Measurements from ENCODE around the gene RAB17.
A peak's percentile ranks its signal among the peaks of the same experiment; 100 is the strongest.

RAB17 gene

GRCh38 chr2:237575869-237576862 lies 14.4 kb downstream of the RAB17 start:
- DNase-seq: no peak

- DNase-seq: no peak
These were observed 15.4 kb downstream of the RAB17 start for GRCh38 chr2:237574894-237575868.

- no peak for DNase-seq
These were observed 16.1 kb downstream of the RAB17 start for GRCh38 chr2:237574467-237574866.

- DNase-seq: no peak
These were observed 16.7 kb downstream of the RAB17 start for GRCh38 chr2:237573721-237574415.

GRCh38 chr2:237572742-237573101 lies 17.8 kb downstream of the RAB17 start:
- DNase-seq: no peak

- peak; percentile 76 for DNase-seq
These were observed 18.4 kb downstream of the RAB17 start for GRCh38 chr2:237572021-237572741.

GRCh38 chr2:237571551-237571950 lies 19.0 kb downstream of the RAB17 start:
- DNase-seq: no peak

GRCh38 chr2:237570776-237571335 lies 19.7 kb downstream of the RAB17 start:
- no peak for DNase-seq

- no peak for DNase-seq
These were observed 20.6 kb downstream of the RAB17 start for GRCh38 chr2:237569896-237570295.

- DNase-seq: no peak
These were observed 21.5 kb downstream of the RAB17 start for GRCh38 chr2:237569041-237569440.

GRCh38 chr2:237568121-237568660 lies 22.3 kb downstream of the RAB17 start:
- no peak for DNase-seq

- no peak for DNase-seq
These were observed 23.1 kb downstream of the RAB17 start for GRCh38 chr2:237567276-237568029.

GRCh38 chr2:237566401-237567235 lies 23.9 kb downstream of the RAB17 start, which contains the start of gene PRLH:
Gene PRLH (plus strand): TSS chr2:237566574. CDS start chr2:237566574, 0 bp downstream.
- DNase-seq: no peak

GRCh38 chr2:237565974-237566373 lies 24.6 kb downstream of the RAB17 start:
- no peak for DNase-seq

GRCh38 chr2:237564526-237565131 lies 25.9 kb downstream of the RAB17 start:
- no peak for DNase-seq

- DNase-seq: no peak
These were observed 26.7 kb downstream of the RAB17 start for GRCh38 chr2:237563816-237564215.

- DNase-seq: no peak
These were observed 29.3 kb downstream of the RAB17 start for GRCh38 chr2:237561221-237561620.

GRCh38 chr2:237558961-237559641 lies 31.4 kb downstream of the RAB17 start:
- peak; percentile 31 for DNase-seq

GRCh38 chr2:237557633-237558015 lies 32.9 kb downstream of the RAB17 start:
- no peak for DNase-seq
